NCI-H2171 treated with DMSO at 0.1 percent for 48 hours (cell line): Measurements from ENCODE around the gene ANXA6.

Source experiments
- DNase-seq: peaks from one replicate; lab custom pipeline; 2025; lab: John Stamatoyannopoulos, UW

The ANXA6 gene

GRCh38 chr5:151063142-151063989 lies 94.2 kb downstream of the ANXA6 start:
- no peak for DNase-seq

- no peak for DNase-seq
Observed at GRCh38 chr5:151062405-151063141, 95.0 kb downstream of the ANXA6 start.

DNA sequence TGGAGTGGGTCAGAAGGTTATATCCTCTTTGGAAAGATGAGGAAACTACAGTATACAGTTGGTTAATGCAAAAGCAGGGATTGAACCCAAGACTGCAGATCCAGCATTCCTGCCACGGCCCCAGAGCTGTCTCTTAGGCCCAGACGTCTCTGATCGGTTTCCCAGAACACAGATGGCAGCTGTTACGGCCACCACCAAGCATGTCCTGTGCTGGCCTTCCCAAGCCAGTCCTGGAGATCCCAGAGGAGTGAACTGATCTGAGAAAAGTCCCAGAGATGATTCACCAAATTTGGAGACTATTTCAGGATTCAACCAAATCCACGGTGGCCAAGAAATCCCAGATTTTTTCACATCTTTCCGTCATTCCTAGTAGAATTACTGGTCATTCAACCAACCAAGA lies 96.8 kb downstream of the ANXA6 start:
- no peak for DNase-seq

GRCh38 chr5:151058891-151059489 lies 98.6 kb downstream of the ANXA6 start:
- DNase-seq, result no peak

DNA sequence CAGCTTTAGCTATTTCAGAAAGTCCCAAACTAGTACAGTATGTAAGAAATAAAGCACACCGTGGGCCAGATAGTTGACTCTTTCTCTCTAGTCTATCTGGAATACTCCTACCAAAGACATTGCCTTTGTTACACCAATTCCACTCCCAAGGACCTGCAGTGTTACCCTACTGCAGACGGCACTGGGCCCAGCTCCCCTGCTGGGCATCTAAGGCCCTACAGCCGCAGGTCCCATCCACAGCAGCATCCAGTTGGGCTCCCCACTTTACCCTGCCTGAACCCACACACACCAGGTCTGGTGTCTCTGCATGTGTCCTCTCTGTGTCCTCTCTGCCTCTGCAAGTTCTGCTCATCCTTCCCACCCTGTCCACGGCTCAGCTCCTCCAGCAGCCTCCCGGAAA lies 99.3 kb downstream of the ANXA6 start:
- no peak for DNase-seq

DNA sequence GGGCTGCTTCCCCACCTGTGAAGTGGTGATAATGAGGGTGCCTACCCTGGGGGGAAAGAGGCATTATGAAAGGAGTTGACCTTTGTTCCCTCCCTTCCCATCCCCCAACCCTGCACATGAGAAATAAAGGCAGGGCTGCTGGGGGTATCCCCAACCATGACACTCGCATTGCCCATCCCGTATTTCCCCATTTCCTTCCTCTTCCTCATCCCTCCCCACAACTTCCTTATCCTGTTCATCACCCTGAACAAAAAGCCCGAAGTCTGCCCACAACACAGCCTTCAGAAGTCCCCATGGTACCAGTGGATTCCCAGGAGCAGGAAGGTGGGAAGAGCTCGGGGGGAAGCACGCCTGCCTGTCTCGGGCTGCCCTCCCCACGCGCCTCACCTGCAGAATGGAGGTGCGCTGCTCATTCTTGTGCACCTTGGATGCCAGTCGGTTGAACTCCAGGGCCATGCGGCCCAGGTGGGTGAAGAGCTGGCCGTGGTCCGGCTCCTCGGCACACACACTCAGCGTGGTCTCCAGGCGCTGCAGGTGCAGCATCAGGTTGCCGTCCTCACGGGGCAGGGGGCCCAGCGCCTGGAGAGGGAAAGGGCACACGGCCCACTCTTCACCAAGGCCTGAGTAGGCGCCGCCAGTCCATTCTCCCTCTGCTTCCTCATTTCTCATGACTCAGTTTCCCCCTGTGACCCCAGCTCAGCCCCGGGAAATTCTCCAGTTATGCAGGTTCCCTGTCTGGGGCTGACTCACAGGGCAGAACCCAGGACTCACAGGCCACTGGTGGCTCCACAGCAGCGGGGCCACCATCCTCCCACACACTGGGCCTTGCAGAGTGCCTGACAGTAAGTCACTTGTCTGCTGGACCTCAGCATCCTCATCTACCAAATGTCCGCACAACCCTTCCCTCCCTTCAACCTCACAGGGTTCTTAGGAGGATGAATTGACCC lies 100.9 kb downstream of the ANXA6 start:
- no peak for DNase-seq

DNA sequence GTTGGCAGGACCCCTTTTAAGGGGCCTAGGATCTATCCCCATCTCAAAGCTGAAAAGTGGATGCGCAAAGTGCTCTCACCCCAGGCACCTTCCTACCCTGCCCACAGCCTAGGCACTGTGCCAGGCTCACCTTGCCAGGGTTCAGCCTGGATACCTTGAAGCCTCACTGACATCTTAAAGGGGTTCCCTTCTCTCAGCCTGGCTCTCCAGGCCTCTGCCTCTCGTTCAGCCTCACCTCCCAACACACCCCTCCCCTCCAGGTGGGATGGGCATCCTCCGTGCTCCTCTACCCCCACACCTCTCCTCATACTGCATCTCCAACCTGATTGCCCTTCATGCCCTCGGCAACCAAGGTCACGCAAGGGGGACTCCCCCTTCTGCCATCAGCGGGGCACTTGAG lies 102.2 kb downstream of the ANXA6 start:
- DNase-seq, result no peak

- DNase-seq, result no peak
Observed at GRCh38 chr5:151054709-151055108, 102.9 kb downstream of the ANXA6 start.

- no peak for DNase-seq
Observed at GRCh38 chr5:151053796-151054462, 103.7 kb downstream of the ANXA6 start.

DNA sequence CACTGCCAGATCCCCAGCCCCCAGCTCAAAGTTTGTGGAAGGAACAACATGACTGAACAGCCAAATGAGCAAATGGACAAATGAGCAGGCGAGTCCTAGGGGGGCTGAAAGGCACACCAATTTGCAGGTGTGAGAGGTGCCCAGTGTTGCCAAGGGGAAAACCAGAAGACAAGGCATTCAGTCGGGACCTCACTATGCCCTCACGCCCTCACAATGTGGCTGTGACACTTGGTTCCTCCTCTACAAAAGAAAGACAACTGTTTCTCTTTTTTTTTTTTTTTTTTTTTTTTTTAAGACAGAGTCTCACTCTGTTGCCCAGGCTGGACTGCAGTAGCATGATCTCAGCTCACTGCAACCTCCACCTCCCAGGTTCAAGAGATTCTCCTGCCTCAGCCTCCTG lies 104.7 kb downstream of the ANXA6 start:
- no peak for DNase-seq

GRCh38 chr5:151051931-151052608 lies 105.5 kb downstream of the ANXA6 start:
- no peak for DNase-seq

- DNase-seq, result no peak
Observed at GRCh38 chr5:151051066-151051930, 106.3 kb downstream of the ANXA6 start.
